SJCRH30 (cell line): ENCODE data around the gene USP40. TPM values are rescaled to one million over a fixed set of nuclear protein-coding genes. Genes with fewer than 3 reads are reported as not detected.

Source experiments
- DNase-seq, 2 experiments: peaks; one replicate each; pipeline ENCODE4 v3.0.0-alpha.2; 2015 to 2020
- H3K27ac ChIP-seq: fragments of 250-450 bp; sonication (Bioruptor Pico); 2 replicates; pipeline ENCODE4 v1.5.1; 2020; ENCODE audit warnings: mild to moderate bottlenecking, moderate library complexity
- H3K27me3 ChIP-seq: fragments of 250-450 bp; sonication (Bioruptor Pico); 2 replicates; pipeline ENCODE4 v1.5.1; 2020; ENCODE audit warnings: mild to moderate bottlenecking, moderate library complexity
- H3K36me3 ChIP-seq: fragments of 250-450 bp; sonication (Bioruptor Pico); 2 replicates; pipeline ENCODE4 v1.5.1; 2020; ENCODE audit warnings: mild to moderate bottlenecking, moderate library complexity
- H3K4me1 ChIP-seq: fragments of 250-450 bp; sonication (Bioruptor Pico); 2 replicates; pipeline ENCODE4 v1.5.1; 2020; ENCODE audit warnings: mild to moderate bottlenecking, moderate library complexity
- H3K4me3 ChIP-seq: fragments of 250-450 bp; sonication (Bioruptor Pico); 2 replicates; pipeline ENCODE4 v1.5.1; 2020; ENCODE audit warnings: mild to moderate bottlenecking, moderate library complexity
- H3K9me3 ChIP-seq: fragments of 250-450 bp; sonication (Bioruptor Pico); replicated peaks from 2 replicates; pipeline ENCODE4 v1.5.1; 2020; ENCODE audit warnings: mild to moderate bottlenecking, moderate library complexity
- total RNA-seq: library from RNA; depleted of rRNA; stranded (reverse); fragments of >200 nt; shearing (Covaris generic); gene quantifications from 2 replicates; pipeline ENCODE4 v1.2.3, GENCODE V29; 2014

USP40 gene
- total RNA-seq, 1 experiment from 2014 or later = 38.4 TPM

DNA sequence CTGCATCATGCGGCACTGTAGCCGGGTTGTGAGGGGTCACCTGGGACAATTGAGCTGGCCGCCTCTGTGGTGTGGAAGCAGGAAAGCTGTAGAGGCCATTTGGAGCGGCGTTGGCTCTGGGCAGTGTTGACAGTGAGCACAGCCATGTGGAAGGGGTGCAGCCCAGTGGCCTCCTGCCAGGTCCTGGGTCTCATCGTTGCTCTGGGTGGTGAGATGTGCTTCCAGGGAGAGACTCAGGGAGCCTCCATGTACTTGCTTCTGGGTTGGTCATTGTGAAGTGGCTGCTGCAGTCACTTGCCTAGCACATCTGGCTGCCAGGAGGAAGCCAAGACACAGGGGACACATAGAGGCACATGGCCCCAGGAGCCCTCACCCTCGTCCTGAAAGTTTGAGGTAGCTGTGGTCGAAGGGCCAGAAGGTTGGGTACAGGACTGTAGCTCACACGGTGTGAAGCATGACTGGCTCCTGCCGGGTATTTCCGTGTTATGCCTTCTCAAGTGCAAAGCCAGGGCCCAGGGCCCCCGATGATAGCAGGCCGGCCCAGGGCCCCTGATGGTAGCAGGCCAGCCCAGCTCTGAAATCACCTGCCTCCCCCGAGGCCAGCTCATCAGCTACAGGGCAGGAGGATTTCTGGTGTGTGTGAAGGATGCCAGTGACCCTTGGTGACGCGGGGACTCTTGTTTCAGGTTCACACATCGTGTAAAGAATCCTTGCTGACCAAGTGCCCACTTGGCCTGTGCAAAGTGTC lies 129.7 kb downstream of the USP40 start:
- Histone ChIP-seq H3K36me3 (peaks cover 11% of the 10 kb centered on the region; the same call in 1 of the 2 replicates), H3K27me3 (no peaks in the 10 kb centered on the region), H3K9me3 (no peaks in the 10 kb centered on the region)

DNA sequence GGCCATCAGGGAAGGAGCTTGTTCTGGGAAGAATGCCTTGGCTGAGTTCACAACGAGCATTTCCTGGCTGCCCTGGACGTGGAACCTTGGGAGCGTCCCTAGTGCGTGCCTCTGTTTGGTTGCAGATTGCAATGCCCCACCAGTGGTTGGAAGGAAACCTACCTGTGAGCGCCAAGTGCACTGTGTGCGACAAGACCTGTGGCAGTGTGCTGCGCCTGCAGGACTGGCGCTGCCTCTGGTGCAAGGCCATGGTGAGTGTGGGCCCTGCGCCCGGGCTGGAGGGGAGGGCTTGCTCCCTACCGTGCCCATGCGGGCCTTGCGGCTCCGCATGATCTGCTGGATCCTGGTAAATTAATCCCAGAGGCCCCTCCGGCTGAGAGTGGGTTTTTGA lies 130.4 kb downstream of the USP40 start:
- Histone ChIP-seq H3K4me1 (no peaks in the 10 kb centered on the region), H3K36me3 (peaks cover 11% of the 10 kb centered on the region; the same call in 1 of the 2 replicates)

More for the DNA sequence above, 129.7 kb downstream of the USP40 start:
- no peak for DNase-seq
- Histone ChIP-seq H3K4me1 (no peaks in the 10 kb centered on the region), H3K27ac (no peak overlapping the region), H3K4me3 (no peak overlapping the region)

DNA sequence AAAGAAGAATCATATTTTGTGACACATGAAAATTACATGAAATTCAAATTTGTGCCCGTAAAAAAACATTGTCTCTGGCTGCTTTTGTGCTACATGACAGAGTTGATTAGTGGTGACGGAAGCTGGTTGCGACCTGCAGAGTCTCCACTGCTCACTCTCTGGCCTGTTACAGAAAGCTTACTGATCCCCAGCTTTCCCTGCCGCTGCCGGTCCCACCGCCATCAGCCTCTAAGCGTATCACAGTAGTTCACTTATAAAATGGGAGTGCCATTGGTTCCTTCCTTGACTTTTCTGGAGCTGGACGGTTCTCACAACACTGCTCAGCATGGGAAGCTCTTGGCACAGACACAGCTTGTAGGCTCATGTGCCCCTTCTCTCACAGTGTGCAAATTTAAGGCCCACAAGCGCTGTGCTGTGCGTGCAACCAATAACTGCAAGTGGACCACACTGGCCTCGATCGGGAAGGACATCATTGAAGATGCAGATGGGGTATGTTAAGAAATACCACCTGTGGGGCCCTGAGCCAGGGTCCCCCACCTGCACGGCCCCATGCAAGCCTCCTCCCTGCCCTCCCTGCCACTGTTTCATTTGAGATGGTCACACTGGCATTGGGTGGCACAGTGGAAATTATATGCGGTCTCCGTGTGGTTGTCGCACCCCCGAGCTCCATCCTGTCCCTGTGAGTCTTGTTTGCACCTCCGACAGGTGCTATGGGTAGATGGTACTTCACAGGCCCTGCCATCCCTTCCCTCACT lies 131.0 kb downstream of the USP40 start:
- H3K27me3 ChIP-seq = no peaks in the 10 kb centered on the region
- H3K4me1 ChIP-seq = no peaks in the 10 kb centered on the region
- H3K4me3 ChIP-seq = no peak overlapping the region
- DNase-seq = no peak
- no peak overlapping the region for H3K27ac ChIP-seq
- H3K36me3 ChIP-seq = peaks cover 11% of the 10 kb centered on the region; the same call in 1 of the 2 replicates
- no peaks in the 10 kb centered on the region for H3K9me3 ChIP-seq

More for the DNA sequence above, 130.4 kb downstream of the USP40 start:
- DNase-seq = no peak
- no peaks in the 10 kb centered on the region for H3K27me3 ChIP-seq
- H3K27ac ChIP-seq = no peak overlapping the region
- no peak overlapping the region for H3K4me3 ChIP-seq
- no peaks in the 10 kb centered on the region for H3K9me3 ChIP-seq

DNA sequence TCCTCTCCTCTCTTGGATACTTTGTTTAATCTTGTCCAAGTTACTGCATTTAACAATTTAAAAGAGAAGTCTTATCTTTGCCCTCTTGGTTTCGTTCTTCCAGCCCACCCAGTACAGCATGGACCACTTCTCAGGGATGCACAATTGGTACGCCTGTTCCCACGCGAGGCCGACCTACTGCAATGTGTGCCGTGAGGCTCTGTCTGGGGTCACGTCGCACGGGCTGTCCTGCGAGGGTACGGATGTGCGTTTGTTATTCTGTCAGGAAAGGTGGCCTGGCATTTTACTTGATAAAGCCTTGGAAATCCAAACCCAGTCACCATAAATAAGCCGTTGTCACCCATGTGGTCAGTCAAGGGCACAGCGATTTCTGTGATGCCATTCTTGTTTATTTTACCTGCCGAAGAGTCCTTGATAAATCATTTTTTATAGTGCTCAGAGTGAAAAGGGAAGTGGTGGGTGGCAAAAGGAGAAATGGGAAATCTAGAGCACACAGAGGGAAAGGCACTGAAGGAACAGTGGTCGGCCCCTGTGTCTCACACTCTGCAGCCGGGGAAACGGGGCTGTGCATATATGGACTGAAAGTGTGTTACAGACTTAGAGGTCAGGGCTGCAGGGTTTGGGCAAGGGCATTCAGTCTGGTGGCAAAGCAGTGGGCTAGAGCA lies 131.8 kb downstream of the USP40 start:
- no peaks in the 10 kb centered on the region for H3K4me1 ChIP-seq
- H3K4me3 ChIP-seq = no peak overlapping the region
- no peak for DNase-seq
- no peak overlapping the region for H3K27ac ChIP-seq
- no peaks in the 10 kb centered on the region for H3K27me3 ChIP-seq
- H3K36me3 ChIP-seq = peaks cover 11% of the 10 kb centered on the region; the same call in 1 of the 2 replicates
- H3K9me3 ChIP-seq = no peaks in the 10 kb centered on the region

DNA sequence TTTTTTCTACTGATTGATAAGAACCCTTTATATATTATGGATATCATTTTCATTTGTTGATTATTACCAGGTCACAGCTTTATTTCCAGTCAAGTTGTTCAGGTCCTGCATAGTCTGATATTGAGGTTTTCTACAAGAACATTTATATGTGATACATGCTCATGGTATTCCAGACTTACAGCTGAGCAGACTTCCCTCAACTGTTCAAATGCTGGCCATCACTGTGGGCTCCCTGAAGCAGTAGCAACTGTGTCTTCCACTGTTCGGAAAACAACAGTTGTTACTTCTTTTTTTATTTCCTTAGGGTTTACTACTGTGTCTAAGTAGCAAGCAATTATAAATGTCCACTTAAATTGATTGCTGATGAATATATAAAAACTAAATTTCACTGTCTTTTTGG lies 132.8 kb downstream of the USP40 start:
- Histone ChIP-seq H3K27me3 (no peaks in the 10 kb centered on the region), H3K36me3 (peaks cover 11% of the 10 kb centered on the region; the same call in 1 of the 2 replicates), H3K27ac (no peak overlapping the region), H3K4me3 (no peak overlapping the region), H3K4me1 (no peaks in the 10 kb centered on the region), H3K9me3 (no peaks in the 10 kb centered on the region)
- no peak for DNase-seq

DNA sequence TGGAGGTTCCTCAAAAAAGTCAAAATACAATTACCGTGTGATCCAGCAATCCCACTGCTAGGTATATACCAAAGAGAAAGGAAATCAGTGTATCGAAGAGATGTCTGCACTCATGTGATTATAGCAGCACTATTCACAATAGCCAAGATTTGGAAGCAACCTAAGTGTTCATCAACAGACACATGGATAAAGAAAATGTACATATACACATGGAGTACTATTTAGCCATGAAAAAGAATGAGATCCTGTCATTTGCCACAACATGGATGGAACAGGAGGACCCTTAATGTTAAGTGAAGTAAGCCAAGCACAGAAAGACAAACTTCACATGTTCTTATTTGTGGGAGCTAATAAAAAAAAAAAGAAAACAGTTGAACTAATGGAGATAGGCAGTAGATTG lies 133.6 kb downstream of the USP40 start:
- Histone ChIP-seq H3K36me3 (peaks cover 11% of the 10 kb centered on the region; the same call in 1 of the 2 replicates), H3K4me1 (no peaks in the 10 kb centered on the region), H3K27me3 (no peaks in the 10 kb centered on the region), H3K27ac (no peak overlapping the region), H3K9me3 (no peaks in the 10 kb centered on the region), H3K4me3 (no peak overlapping the region)
- no peak for DNase-seq

DNA sequence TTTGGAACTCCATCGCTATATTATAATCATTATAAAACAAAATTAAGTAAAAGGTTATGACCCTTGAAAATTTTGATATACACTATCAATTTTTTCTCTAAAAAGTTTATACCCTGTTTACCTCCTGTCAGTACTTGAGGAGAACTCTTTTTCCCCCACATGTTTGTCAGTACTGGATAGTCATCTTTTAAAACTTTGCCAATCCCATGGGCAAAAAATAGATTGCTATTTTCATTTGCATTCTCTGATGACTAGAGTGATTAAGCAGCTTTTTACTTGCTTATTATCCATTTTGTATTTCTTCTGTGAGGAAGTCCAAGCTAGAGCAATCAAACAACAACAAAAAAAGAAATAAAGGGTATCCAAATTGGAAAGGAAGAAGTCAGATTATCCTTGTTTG lies 135.9 kb downstream of the USP40 start:
- Histone ChIP-seq H3K4me1 (peaks cover 11% of the 10 kb centered on the region), H3K4me3 (no peak overlapping the region), H3K27me3 (no peaks in the 10 kb centered on the region), H3K27ac (no peak overlapping the region), H3K36me3 (peaks cover 3% of the 10 kb centered on the region; the same call in 1 of the 2 replicates), H3K9me3 (no peaks in the 10 kb centered on the region)
- no peak for DNase-seq

DNA sequence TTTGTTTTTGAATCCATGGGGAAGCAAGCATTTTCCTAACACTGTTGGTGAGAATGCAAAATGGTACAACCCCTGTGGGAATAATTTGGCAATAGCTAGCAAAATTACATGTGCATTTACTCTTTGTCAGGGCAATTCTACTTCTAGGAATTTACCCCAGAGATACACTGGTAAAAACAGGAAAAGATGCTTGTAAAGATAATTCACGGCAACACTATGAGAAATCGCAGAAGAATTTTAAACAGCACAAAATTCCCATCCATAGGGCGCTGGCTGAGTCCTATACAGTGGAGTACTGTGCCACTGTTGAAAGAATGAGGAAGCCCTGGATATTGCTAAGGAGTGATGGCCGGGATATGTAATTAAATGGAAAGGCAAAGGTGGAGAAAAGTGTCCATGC lies 136.5 kb downstream of the USP40 start:
- no peak for DNase-seq
- H3K27me3 ChIP-seq = no peaks in the 10 kb centered on the region
- H3K4me1 ChIP-seq = peaks cover 12% of the 10 kb centered on the region
- no peak overlapping the region for H3K27ac ChIP-seq
- H3K9me3 ChIP-seq = no peaks in the 10 kb centered on the region
- no peak overlapping the region for H3K4me3 ChIP-seq
- no peaks in the 10 kb centered on the region; the same call in 1 of the 2 replicates for H3K36me3 ChIP-seq

DNA sequence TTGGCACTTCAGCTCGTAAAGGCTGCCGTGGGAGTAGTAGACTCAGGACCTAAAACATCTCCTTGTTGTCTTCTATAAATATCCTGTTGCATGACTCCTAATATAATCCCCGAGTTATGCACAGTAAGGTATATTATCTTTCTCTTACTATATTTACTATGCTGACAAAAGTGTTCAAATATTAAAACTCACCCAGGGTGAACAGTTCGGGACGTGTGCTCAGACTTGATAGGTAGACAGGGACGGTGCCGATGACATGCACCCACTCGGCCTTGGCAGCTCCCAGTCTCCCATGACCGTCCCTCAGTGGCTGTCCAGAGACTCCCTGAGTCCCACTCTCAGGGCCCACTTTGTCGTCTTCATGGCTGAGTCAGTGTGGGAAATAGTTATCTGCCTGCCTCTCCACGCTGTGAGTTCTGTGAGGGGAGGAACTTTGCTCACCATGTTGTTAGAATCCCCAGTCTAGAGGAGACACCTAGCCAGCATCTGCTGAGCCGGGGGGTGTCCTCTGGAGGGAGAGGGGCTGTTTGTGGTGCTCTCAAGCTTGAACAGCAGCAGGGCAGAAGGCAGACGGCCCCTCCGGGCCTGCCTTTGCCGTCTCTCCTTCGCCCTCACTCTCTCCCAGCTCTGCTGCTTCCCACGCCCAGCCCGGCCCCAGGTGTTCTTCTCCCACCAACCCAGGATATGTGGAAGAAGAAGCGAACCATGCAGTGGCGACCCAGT lies 137.2 kb downstream of the USP40 start:
- Histone ChIP-seq H3K27me3 (no peaks in the 10 kb centered on the region), H3K4me1 (peaks cover 12% of the 10 kb centered on the region), H3K9me3 (no peaks in the 10 kb centered on the region), H3K27ac (no peak overlapping the region), H3K4me3 (no peak overlapping the region), H3K36me3 (peaks cover 3% of the 10 kb centered on the region)
- DNase-seq = no peak

DNA sequence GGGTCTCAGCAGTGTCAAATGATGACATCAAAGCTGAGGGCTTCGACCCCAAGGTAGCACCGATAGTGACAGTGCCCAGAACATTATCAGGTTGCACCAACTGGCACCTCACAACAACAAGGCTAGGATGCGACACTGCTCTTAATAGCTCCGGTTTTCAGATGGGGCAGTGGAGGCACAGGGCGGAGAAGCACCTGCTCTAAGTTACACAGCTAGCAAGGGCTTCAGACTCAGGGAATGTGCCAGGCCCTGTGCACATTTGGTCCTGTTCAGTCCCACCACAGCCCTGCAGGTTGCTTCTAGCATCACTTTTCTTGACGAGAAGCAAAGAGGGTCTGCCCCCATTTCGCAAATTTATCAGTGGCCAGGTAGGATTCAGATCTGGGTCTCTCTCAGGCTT lies 138.1 kb downstream of the USP40 start:
- no peaks in the 10 kb centered on the region for H3K9me3 ChIP-seq
- H3K27ac ChIP-seq = no peak overlapping the region

DNA sequence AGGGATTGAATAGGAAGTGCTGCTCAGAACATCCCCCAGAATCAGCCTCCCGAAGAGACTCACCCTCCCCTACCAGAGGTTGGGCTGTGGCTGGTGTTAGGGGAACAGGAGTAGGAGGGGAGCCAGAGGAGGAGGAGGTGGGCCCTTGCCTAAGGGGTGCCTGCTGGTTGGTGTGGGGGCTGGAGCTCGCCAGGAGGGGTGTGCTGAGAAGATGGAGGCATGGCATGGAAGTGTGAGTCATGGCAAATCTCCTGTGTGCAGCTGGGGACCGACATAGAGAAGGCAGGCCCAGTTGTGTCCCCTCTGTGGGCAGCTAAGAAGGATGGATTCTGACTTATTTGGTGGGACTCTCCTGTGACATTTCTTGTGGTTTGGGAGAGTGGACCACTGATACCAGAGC lies 138.6 kb downstream of the USP40 start:
- Histone ChIP-seq H3K4me3 (no peak overlapping the region), H3K27me3 (no peaks in the 10 kb centered on the region), H3K27ac (no peak overlapping the region), H3K9me3 (no peaks in the 10 kb centered on the region), H3K4me1 (peaks cover 12% of the 10 kb centered on the region), H3K36me3 (peaks cover 3% of the 10 kb centered on the region)
- DNase-seq = no peak

More for the DNA sequence above, 138.1 kb downstream of the USP40 start:
- H3K27me3 ChIP-seq = no peaks in the 10 kb centered on the region
- H3K4me3 ChIP-seq = no peak overlapping the region
- DNase-seq = no peak
- H3K4me1 ChIP-seq = peaks cover 12% of the 10 kb centered on the region
- peaks cover 3% of the 10 kb centered on the region for H3K36me3 ChIP-seq

DNA sequence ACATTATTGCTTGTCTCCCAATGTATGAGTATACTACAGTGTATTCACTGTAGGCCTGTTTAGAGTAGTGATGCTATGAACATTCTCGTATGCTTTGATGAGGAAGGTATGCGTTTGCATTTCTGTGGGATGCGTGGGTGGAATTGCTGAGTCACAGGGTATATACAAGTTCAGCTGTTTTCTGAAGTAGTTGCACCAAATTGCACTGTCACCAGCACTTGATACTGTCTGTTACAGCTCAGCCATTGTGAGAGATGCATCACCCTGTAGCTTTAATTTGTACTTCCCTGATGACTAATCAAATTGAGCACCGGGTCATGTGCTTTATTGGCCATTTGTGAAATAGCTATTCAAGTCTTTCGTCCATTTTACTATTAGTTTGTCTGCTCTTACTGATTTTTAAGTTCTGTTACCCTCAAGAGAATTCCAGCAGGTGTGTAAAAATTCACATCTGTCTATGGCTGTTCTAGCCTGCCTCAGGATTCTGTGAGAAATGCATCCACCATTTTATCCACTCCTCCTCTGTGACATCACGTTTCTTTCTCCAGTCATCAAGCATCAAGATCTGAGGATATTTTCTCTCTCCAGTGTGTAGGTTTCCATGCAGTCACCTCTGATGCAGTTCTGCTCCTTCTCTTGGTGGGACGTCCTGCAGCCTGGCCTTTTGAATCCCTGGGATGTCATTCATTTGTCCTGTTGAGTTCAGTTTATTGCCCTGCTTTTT lies 139.8 kb downstream of the USP40 start:
- no peaks in the 10 kb centered on the region for H3K9me3 ChIP-seq
- peak; percentile 77 to 80 for DNase-seq
- peaks cover 3% of the 10 kb centered on the region for H3K36me3 ChIP-seq
- H3K27ac ChIP-seq = peak overlapping the region; percentile 80
- H3K4me1 ChIP-seq = peaks cover 12% of the 10 kb centered on the region
- no peak overlapping the region for H3K4me3 ChIP-seq
- no peaks in the 10 kb centered on the region for H3K27me3 ChIP-seq
